ENCODE results near the gene ARHGAP1.

The ARHGAP1 gene

GRCh38 chr11:46700241-46701077, at the start of gene ARHGAP1, which contains the start of gene ZNF408:
TSS of gene ARHGAP1 (minus strand) at chr11:46700619. CDS start at chr11:46696107, 4,512 bp downstream.
TSS of gene ZNF408 (plus strand) at chr11:46701031. CDS start at chr11:46701048, 17 bp downstream.
- peak; percentile 99 for DNase-seq (ENCODE audit: low spot score)

- DNase-seq (ENCODE audit: low spot score) = no peak
Observed at GRCh38 chr11:46747150-46747549, 46.7 kb upstream of the ARHGAP1 start.

- no peak for DNase-seq (ENCODE audit: low spot score)
Observed at GRCh38 chr11:46745995-46746394, 45.6 kb upstream of the ARHGAP1 start.

- DNase-seq (ENCODE audit: low spot score) = no peak
Observed at GRCh38 chr11:46745328-46745727, 44.9 kb upstream of the ARHGAP1 start.

GRCh38 chr11:46743693-46744339, 43.4 kb upstream of the ARHGAP1 start:
- DNase-seq (ENCODE audit: low spot score) = no peak

- DNase-seq (ENCODE audit: low spot score) = no peak
Observed at GRCh38 chr11:46743043-46743442, 42.6 kb upstream of the ARHGAP1 start.

GRCh38 chr11:46741600-46742484, 41.4 kb upstream of the ARHGAP1 start:
- no peak for DNase-seq (ENCODE audit: low spot score)

GRCh38 chr11:46738887-46739286, 38.5 kb upstream of the ARHGAP1 start:
- DNase-seq (ENCODE audit: low spot score) = no peak

- no peak for DNase-seq (ENCODE audit: low spot score)
Observed at GRCh38 chr11:46737699-46738098, 37.3 kb upstream of the ARHGAP1 start.

GRCh38 chr11:46736615-46737014, 36.2 kb upstream of the ARHGAP1 start:
- no peak for DNase-seq (ENCODE audit: low spot score)

- no peak for DNase-seq (ENCODE audit: low spot score)
Observed at GRCh38 chr11:46736146-46736545, 35.7 kb upstream of the ARHGAP1 start.

GRCh38 chr11:46733234-46733633, 32.8 kb upstream of the ARHGAP1 start:
- no peak for DNase-seq (ENCODE audit: low spot score)

GRCh38 chr11:46731545-46731944, 31.1 kb upstream of the ARHGAP1 start:
- no peak for DNase-seq (ENCODE audit: low spot score)

- no peak for DNase-seq (ENCODE audit: low spot score)
Observed at GRCh38 chr11:46729110-46730027, 28.9 kb upstream of the ARHGAP1 start.

GRCh38 chr11:46728659-46729040, 28.2 kb upstream of the ARHGAP1 start:
- no peak for DNase-seq (ENCODE audit: low spot score)

GRCh38 chr11:46727952-46728658, 27.7 kb upstream of the ARHGAP1 start:
- no peak for DNase-seq (ENCODE audit: low spot score)

- no peak for DNase-seq (ENCODE audit: low spot score)
Observed at GRCh38 chr11:46726206-46726862, 25.9 kb upstream of the ARHGAP1 start.

- DNase-seq (ENCODE audit: low spot score) = no peak
Observed at GRCh38 chr11:46725338-46726205, 25.2 kb upstream of the ARHGAP1 start.

GRCh38 chr11:46724088-46724487, 23.7 kb upstream of the ARHGAP1 start:
- DNase-seq (ENCODE audit: low spot score) = no peak

Measured in CD4-positive, alpha-beta T cell treated with Interleukin-6 at 100 ng/mL for 8 hours (primary cell).